DMS114 treated with DMSO at 0.1 percent for 48 hours (cell line): ENCODE measurements around the gene GPR87.

Experiments used
- DNase-seq: peaks from one replicate; lab custom pipeline; 2025; ENCODE audit not compliant: unreplicated experiment; lab: John Stamatoyannopoulos, UW

Gene GPR87

DNA sequence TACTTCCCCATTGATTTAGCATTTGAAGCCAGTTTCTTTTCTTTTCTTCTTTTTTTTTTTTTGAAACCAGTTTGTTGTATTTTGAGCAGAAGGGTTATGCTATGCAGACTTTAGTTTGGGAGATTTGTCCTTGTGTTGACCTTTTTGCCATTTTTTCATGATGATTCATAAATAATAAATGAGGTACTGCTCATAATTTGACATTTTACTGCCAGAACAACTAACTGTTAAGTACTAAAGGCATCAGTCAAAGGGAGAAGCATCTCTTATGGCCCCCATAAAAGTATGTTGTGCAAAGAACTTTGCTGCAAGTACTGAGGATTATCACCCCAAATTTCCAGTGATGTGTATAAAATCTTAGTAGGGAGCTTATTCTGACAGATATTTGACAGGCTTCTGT lies 1.7 kb upstream of the GPR87 start:
- DNase-seq: no peak

GRCh38 chr3:151315846-151316245 lies 774 bp downstream of the GPR87 start:
- DNase-seq: no peak

DNA sequence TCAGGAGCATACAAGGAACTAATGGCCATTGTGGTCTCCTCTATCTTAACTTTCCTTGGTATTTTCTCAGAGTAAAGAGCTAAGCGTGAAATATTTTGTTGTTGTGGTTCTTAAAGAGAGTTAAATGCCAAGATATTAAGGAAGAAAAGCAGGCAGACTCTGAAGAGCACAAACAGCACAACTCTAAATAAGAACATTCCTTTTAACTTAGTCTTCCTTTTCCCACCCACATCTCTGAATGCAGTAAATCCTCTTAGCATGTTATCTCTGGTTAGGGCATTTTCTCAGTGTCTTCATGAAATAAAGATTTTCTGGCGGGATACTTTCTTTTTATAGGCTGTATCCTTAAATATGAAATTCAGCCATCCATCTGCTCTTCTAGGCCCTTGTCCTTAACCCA lies 1.5 kb downstream of the GPR87 start:
- no peak for DNase-seq

DNA sequence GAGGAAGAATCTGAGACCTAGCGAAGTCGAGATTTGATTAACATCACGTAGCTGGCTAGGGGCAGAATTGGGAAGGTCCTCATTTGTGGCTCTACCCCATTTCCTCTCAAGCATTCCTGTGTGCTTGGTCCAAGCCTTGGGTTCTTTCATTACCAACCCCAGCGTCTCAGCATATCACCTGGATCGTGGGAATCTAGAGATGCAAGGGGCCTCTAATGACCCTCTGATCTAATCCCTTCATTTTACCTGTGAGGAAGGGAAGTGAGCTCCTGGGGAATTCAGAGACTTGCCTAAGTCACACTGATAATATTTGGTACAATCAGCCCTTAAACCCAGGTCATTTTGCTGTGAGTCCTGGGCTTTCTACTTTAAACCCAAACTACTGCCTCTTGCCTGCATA lies 2.0 kb downstream of the GPR87 start:
- DNase-seq: no peak

DNA sequence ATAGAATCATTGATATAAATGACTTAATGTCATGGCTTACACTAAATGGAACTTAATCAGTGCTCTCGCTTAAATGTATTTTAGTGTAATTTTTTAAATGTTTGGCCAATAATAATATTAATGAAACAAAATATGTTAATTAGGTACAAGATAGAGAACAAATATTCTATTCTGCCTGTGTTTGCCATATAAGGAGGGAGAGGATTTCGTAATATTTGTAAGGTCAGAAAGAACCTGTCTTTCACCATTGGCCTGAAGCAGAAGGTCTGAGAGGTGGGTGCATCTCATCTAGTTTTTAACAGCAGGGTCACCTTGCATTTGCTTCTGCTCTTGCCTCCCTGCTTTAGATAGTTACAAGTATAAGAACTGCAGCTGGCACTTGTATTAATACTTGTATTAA lies 2.5 kb downstream of the GPR87 start:
- DNase-seq: no peak

DNA sequence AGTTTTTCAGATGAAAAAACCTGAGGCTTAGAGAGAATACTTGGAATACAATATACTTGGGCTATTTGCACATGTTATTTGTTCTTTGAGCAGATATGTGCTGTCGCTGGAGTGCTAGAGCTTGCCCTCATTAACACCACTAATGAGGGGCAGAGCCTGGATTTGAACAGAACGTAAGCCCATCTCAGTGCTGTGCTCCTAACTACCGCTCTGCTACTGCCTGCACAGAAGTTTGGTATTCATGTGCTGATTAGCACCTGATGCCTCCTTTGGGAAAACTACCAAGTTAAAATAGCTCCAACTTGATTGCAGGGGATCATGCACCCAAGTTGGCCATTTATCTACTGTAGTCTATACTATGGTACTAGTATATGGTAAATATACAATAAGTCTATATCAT lies 3.6 kb downstream of the GPR87 start:
- no peak for DNase-seq

GRCh38 chr3:151309566-151309965 lies 7.1 kb downstream of the GPR87 start:
- no peak for DNase-seq

DNA sequence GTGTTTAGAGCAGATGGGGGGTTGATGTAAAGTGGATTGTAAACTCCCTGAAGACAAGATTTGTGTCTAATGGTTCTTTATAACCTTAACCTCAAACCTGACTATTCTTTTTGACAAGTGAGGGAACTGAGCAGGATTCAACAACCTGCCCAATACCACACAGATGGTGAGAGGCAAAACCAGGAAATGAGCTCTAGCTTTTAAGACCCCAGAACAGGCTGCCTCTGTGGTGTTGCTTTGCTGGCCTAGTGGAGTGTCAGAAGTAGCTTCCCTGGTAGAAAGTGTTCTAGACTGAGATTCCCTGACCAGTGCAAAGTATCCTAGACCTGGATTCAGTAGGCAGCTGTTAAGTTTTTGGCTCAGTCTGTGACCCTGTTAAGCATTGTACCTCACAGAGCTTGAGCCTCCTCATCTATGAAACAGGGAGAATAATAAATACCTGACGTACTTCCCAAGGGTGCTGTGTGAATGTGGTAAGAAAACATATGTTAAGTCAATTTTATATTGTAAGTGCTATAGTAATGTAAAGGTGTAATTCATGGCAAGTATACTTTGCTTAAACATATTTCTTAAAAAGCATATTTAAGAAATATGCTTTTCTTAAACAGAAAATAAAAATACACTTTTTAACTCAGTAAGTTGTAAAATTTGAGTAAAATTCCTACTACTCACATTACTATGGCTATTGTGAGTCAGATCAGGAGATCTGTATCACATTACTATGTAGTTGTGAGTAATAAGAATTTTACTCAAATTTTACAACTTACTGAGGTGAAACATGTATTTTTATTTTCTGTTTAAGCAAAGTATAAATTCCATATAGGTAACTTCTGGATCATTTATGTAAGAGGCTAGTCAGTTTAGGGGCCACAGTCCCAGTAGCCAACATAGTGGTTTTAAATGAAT lies 8.8 kb downstream of the GPR87 start:
- no peak for DNase-seq

DNA sequence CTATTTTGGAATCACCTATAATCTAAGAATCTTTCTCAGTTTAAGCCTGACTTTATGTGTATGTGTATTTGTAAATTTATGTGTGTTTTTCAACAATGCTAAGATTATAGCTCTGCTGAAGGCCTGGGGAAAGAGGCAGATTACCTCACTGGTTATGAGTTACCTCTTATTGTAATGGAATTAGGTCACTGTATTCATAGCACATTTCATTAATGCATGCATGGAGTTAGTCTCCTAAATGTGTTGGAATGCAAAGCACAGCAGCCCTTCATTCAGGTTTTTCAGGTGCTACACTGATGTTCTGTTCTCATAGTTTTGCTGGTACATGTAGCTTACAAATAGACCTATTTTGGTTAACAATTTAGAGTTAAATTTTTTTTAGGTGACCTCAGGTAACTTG lies 9.5 kb downstream of the GPR87 start:
- DNase-seq: no peak

GRCh38 chr3:151306168-151306810 lies 10.3 kb downstream of the GPR87 start:
- DNase-seq: no peak

DNA sequence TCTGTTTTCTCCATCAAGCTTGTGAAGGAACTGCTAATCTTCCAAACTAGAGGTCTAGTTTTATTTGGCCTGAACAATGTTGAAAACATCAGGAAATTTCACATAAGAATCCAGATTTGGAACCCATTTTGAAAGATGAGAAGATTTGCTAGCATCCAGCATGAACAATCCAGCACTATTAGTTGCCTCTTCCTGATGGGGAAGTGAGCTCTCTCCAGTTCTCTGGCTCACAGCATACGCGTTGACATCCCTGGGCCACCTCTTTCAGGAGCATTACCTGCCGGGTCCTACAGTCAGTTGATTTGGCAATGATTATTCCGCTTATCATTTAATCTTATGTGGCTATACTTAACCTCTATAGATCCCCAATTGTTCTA lies 10.9 kb downstream of the GPR87 start:
- DNase-seq: no peak

GRCh38 chr3:151305060-151305774 lies 11.4 kb downstream of the GPR87 start:
- DNase-seq: no peak

GRCh38 chr3:151303751-151304150 lies 12.9 kb downstream of the GPR87 start:
- DNase-seq: no peak

GRCh38 chr3:151301787-151302186 lies 14.8 kb downstream of the GPR87 start:
- DNase-seq: no peak

DNA sequence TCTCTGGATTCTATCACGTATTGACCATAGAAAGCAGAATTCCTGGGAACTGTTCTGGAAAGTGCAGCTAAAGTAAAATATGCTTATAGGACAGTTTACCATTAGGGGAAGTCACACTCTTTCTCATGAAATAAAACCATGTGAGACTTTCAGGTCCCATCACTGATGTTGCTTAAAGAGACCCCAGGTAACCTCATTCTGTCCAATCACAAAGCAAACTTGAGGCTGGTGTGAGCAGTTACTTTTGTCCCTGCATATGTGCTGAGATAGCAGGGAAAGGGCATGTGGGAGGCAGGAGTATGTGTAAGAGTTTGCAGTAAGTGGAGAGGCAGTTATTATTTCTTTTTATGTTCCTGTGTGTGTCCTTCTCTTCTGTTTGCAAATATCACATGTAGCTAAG lies 16.1 kb downstream of the GPR87 start:
- DNase-seq: no peak

GRCh38 chr3:151299006-151299405 lies 17.6 kb downstream of the GPR87 start:
- DNase-seq: no peak

DNA sequence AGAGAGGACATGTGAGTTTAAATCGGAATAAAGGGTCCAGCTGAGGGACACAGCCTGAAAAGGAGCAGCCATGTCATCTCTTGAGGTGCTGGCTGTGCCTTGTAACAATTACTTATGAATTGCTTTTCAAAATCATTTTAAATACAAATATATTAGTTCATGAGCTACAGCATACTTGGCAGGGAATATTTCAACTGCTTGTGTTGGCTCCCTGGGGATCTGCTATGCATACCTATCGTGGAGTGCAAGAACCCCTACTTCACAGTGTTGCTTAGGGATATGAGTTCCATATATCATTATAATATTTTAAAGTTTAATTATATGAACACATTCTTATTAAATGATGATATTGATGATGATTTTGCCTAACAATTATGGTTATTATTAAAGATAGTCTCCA lies 19.2 kb downstream of the GPR87 start:
- DNase-seq: no peak

- no peak for DNase-seq
Observed at GRCh38 chr3:151296226-151296625, 20.4 kb downstream of the GPR87 start.

GRCh38 chr3:151293127-151293526 lies 23.5 kb downstream of the GPR87 start:
- DNase-seq: no peak

- no peak for DNase-seq
Observed at GRCh38 chr3:151290673-151291072, 25.9 kb downstream of the GPR87 start.

- no peak for DNase-seq
Observed at GRCh38 chr3:151289445-151289844, 27.2 kb downstream of the GPR87 start.

DNA sequence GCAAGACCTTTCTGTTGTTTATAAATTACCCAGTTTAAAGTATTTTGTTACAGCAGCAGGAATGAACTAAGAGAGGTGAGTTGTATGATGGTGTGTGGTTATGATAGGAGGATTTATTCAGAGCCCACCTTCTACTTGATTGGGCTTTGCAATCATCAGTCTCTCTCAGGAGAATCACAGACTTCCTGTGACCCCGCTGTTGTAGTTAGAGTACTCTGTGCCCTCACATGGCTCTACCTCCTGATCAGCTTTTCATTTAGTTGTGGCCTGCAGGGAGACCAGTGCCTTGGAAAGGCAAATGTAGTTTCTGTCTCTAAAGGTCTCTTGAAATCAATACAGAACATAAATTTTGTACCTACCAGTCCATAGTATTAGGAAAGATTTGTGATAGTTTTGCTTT lies 30.7 kb downstream of the GPR87 start:
- no peak for DNase-seq
